ENCODE measurements around the gene MDGA2. TPM values are rescaled to one million over a fixed set of nuclear protein-coding genes. Genes with fewer than 3 reads are reported as not detected.
"Not testable (repeated sequence)": the region's sequence is repeated elsewhere in the genome, so short reads cannot be mapped to it uniquely, and the experiment has no call there.

Gene MDGA2
- total RNA-seq, 4 donors from 2014 or later: not detected

DNA sequence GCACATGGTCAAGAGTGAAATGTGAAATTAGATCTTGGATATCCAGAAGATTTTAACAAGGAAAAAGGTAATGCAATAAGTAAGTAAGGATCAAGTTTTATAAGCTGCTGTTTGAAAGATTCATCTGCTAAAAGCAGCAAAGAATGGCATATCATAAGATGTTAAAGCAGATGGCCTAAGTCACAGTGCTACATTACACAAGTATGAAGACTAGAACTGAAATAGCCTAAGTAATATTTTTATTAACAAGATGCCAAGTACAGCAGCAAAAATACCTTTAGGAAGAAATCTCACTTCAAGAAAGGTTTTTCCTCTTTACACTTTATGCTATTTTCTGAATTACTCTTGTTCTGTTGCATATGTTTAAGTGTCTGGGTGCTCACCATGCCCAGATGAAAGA, 414.1 kb downstream of the MDGA2 start:
- Histone ChIP-seq H3K27ac (no peak overlapping the region), H3K4me3 (no peak overlapping the region), H3K36me3 (no peaks in the 10 kb centered on the region), H3K4me1 (no peaks in the 10 kb centered on the region), H3K27me3 (no peaks in the 10 kb centered on the region), H3K9me3 (no peaks in the 10 kb centered on the region)
- TF ChIP-seq POLR2A (IDR thresholded peaks at IDR 0.05): no peak
- TF ChIP-seq, protein P1, sequence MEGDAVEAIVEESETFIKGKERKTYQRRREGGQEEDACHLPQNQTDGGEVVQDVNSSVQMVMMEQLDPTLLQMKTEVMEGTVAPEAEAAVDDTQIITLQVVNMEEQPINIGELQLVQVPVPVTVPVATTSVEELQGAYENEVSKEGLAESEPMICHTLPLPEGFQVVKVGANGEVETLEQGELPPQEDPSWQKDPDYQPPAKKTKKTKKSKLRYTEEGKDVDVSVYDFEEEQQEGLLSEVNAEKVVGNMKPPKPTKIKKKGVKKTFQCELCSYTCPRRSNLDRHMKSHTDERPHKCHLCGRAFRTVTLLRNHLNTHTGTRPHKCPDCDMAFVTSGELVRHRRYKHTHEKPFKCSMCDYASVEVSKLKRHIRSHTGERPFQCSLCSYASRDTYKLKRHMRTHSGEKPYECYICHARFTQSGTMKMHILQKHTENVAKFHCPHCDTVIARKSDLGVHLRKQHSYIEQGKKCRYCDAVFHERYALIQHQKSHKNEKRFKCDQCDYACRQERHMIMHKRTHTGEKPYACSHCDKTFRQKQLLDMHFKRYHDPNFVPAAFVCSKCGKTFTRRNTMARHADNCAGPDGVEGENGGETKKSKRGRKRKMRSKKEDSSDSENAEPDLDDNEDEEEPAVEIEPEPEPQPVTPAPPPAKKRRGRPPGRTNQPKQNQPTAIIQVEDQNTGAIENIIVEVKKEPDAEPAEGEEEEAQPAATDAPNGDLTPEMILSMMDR (IDR thresholded peaks at IDR 0.05): no peak
- DNase-seq: no peak

- Histone ChIP-seq H3K36me3 (no peaks in the 10 kb centered on the region), H3K4me3 (no peak overlapping the region), H3K27me3 (no peaks in the 10 kb centered on the region), H3K9me3 (no peaks in the 10 kb centered on the region), H3K4me1 (no peaks in the 10 kb centered on the region), H3K27ac (no peak overlapping the region)
- DNase-seq: no peak
- no peak for TF ChIP-seq POLR2A (IDR thresholded peaks at IDR 0.05)
- TF ChIP-seq, protein P1 (IDR thresholded peaks at IDR 0.05): no peak
Observed at GRCh38 chr14:47259796-47260195, 415.6 kb downstream of the MDGA2 start.

DNA sequence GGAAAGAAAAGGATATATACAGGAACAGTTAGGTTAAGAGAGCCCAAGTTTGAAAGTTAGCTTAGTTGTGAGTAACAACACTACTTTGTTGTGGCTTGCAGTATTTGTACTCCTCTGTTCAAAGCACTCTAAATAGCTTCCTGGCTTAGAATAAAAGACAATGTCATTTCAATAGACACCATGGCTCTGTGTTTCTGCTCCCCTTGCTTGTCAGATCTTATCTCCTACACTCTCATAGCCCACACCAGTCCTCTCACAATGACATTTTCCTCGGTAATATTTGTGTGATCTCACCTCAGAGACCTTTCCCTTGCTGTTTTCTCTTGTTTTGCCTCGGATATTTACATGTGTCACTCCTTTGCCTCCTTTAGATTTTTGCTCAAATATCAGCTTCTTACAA, 418.4 kb downstream of the MDGA2 start:
- H3K9me3 ChIP-seq: no peaks in the 10 kb centered on the region
- H3K27me3 ChIP-seq: no peaks in the 10 kb centered on the region
- TF ChIP-seq, protein P1 (IDR thresholded peaks at IDR 0.05): no peak
- no peak for TF ChIP-seq POLR2A (IDR thresholded peaks at IDR 0.05)
- no peak for DNase-seq
- H3K36me3 ChIP-seq: no peaks in the 10 kb centered on the region
- H3K4me3 ChIP-seq: no peak overlapping the region
- no peaks in the 10 kb centered on the region for H3K4me1 ChIP-seq
- H3K27ac ChIP-seq: no peak overlapping the region

GRCh38 chr14:47252802-47253201, 422.6 kb downstream of the MDGA2 start:
- no peaks in the 10 kb centered on the region for H3K4me1 ChIP-seq
- H3K4me3 ChIP-seq: no peak overlapping the region
- H3K27ac ChIP-seq: no peak overlapping the region
- no peaks in the 10 kb centered on the region for H3K9me3 ChIP-seq
- no peak for TF ChIP-seq POLR2A (IDR thresholded peaks at IDR 0.05)
- TF ChIP-seq, protein P1 (IDR thresholded peaks at IDR 0.05): no peak
- DNase-seq: no peak
- no peaks in the 10 kb centered on the region for H3K36me3 ChIP-seq
- no peaks in the 10 kb centered on the region for H3K27me3 ChIP-seq

GRCh38 chr14:47246367-47246766, 429.0 kb downstream of the MDGA2 start:
- Histone ChIP-seq H3K4me3 (no peak overlapping the region), H3K27me3 (no peaks in the 10 kb centered on the region), H3K4me1 (no peaks in the 10 kb centered on the region), H3K36me3 (no peaks in the 10 kb centered on the region), H3K9me3 (no peaks in the 10 kb centered on the region), H3K27ac (no peak overlapping the region)
- TF ChIP-seq, protein P1 (IDR thresholded peaks at IDR 0.05): no peak
- TF ChIP-seq POLR2A (IDR thresholded peaks at IDR 0.05): no peak
- no peak for DNase-seq

DNA sequence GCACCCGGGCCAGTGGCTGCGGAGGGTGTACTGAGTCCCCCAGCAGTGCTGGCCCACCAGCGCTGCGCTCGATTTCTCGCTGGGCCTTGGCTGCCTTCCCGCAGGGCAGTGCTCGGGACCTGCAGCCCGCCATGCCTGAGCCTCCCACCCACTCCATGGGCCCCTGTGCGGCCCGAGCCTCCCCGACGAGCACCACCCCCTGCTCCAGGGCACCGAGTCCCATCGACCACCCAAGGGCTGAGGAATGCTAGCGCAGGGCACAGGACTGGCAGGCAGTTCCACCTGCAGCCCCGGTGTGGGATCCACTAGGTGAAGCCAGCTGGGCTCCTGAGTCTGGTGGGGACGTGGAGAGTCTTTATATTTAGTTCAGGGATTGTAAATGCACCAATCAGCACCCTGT, 432.8 kb downstream of the MDGA2 start:
- not testable (repeated sequence) for DNase-seq, H3K4me1 ChIP-seq, H3K36me3 ChIP-seq, H3K4me3 ChIP-seq, H3K9me3 ChIP-seq, H3K27me3 ChIP-seq, H3K27ac ChIP-seq

All from Peyer's patch (tissue), 4 donors.